Smooth muscle cell (in vitro differentiated cells): ENCODE measurements around the gene POMZP3. TPM values are rescaled to one million over a fixed set of nuclear protein-coding genes. Genes with fewer than 3 reads are reported as not detected.
"Not testable (repeated sequence)": the region's sequence is repeated elsewhere in the genome, so short reads cannot be mapped to it uniquely, and the experiment has no call there.

Experiments
- DNase-seq: peaks from one replicate; lab custom pipeline; 2025; ENCODE audit not compliant: unreplicated experiment; lab: John Stamatoyannopoulos, UW
- H2AFZ ChIP-seq: fragments of 200-600 bp; sonication (generic); 2 replicates; pipeline ENCODE4 v1.6.0; 2016; ENCODE audit warnings: antibody characterized with exemption, low read depth, mild to moderate bottlenecking
- H3F3A ChIP-seq: fragments of 200-600 bp; sonication (generic); 2 replicates; pipeline ENCODE4 v1.6.0; 2017; ENCODE audit warnings: antibody characterized with exemption, low read depth
- H3K27ac ChIP-seq: fragments of 200-600 bp; sonication (generic); 2 replicates; pipeline ENCODE4 v1.5.1; 2016; ENCODE audit warnings: low read depth, mild to moderate bottlenecking
- H3K27me3 ChIP-seq: fragments of 200-600 bp; sonication (generic); 2 replicates; pipeline ENCODE4 v1.6.1; 2016; ENCODE audit warnings: low read depth, mild to moderate bottlenecking
- H3K36me3 ChIP-seq: fragments of 200-600 bp; sonication (generic); 2 replicates; pipeline ENCODE4 v1.5.1; 2016; ENCODE audit warnings: low read depth
- H3K4me1 ChIP-seq: fragments of 200-600 bp; sonication (generic); 2 replicates; pipeline ENCODE4 v1.5.1; 2016; ENCODE audit warnings: low read depth
- H3K4me2 ChIP-seq: fragments of 200-600 bp; sonication (generic); 2 replicates; pipeline ENCODE4 v1.6.0; 2016; ENCODE audit warnings: mild to moderate bottlenecking
- H3K4me3 ChIP-seq: fragments of 200-600 bp; sonication (generic); 2 replicates; pipeline ENCODE4 v1.5.1; 2016; ENCODE audit warnings: mild to moderate bottlenecking
- H3K79me2 ChIP-seq: fragments of 200-600 bp; sonication (generic); 2 replicates; pipeline ENCODE4 v1.6.0; 2016; ENCODE audit warnings: low read depth, mild to moderate bottlenecking
- H3K9ac ChIP-seq: fragments of 200-600 bp; sonication (generic); 2 replicates; pipeline ENCODE4 v1.6.0; 2016; ENCODE audit warnings: low read depth
- H3K9me3 ChIP-seq: fragments of 200-600 bp; sonication (generic); replicated peaks from 2 replicates; pipeline ENCODE4 v1.5.1; 2016; ENCODE audit warnings: low read depth
- H4K20me1 ChIP-seq: fragments of 200-600 bp; sonication (generic); 2 replicates; pipeline ENCODE4 v1.6.0; 2016; ENCODE audit warnings: low read depth
- WGBS: methylation state at CpG from one replicate; pipeline ENCODE4 v1.1.7; 2016; ENCODE audit warnings: low lambda C conversion rate; 5-methylcytosine and 5-hydroxymethylcytosine counted together
- polyA plus RNA-seq: library from polyadenylated mRNA; unstranded; fragments of >200 nt; fragmentation: Nextera tagmentation; extraction: Ambion mirVana; gene quantifications from 2 replicates; pipeline ENCODE4 v1.2.1, GENCODE V29; 2016
- total RNA-seq: library from RNA; depleted of rRNA; stranded (reverse); fragments of >200 nt; gene quantifications from 2 replicates; pipeline ENCODE4 v1.2.3, GENCODE V29; 2014
- TF ChIP-seq, protein P1 (sequence below): fragments of 200-600 bp; sonication (generic); IDR thresholded peaks from 2 replicates; pipeline ENCODE4 v1.5.1; 2017; ENCODE audit warnings: borderline replicate concordance, mild to moderate bottlenecking, antibody characterized with exemption; ENCODE audit not compliant: insufficient read depth, poor library complexity, severe bottlenecking

POMZP3 gene
- total and polyA plus RNA-seq, 2 experiments from 2014 or later = 0.45 to 7.3 TPM

DNA sequence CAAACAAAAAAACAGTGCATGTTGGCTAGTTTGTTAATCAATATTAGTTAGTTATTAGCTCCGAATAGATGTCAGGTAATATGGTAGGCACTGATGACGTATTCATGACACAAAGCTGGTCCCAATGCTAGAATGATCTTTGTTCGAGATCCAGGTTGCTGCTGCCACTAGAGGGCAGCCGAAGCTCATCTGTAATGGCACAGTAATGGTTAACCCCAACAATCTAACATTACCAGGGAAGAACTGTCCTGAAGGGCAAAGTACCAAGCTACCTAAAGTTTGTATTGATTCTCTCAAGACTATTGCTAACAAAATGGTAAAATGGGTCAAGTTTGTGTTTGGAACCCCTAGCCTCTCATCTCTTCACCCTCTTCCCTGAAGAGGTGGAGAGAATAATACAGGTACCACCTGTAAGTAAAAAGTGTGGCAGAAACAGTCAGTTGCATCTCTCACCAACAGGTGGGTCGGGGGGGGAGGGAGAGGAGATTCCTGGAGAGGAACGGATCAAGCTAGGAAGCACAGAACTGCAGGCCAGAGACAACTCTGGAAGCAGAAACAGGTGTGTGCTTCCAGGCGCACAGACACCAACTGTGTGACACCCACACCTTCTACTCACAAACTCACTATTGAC, 10.1 kb upstream of the POMZP3 start:
- 17% methylated on average over 4 of the region's 7 CpGs for WGBS
- not testable (repeated sequence) for H4K20me1 ChIP-seq, DNase-seq, H3K27ac ChIP-seq, H3K4me3 ChIP-seq, H3K36me3 ChIP-seq, H3K27me3 ChIP-seq, H3K4me2 ChIP-seq, H2AFZ ChIP-seq, H3K9me3 ChIP-seq, H3K79me2 ChIP-seq, H3K9ac ChIP-seq, H3F3A ChIP-seq, H3K4me1 ChIP-seq
- TF ChIP-seq, protein P1, sequence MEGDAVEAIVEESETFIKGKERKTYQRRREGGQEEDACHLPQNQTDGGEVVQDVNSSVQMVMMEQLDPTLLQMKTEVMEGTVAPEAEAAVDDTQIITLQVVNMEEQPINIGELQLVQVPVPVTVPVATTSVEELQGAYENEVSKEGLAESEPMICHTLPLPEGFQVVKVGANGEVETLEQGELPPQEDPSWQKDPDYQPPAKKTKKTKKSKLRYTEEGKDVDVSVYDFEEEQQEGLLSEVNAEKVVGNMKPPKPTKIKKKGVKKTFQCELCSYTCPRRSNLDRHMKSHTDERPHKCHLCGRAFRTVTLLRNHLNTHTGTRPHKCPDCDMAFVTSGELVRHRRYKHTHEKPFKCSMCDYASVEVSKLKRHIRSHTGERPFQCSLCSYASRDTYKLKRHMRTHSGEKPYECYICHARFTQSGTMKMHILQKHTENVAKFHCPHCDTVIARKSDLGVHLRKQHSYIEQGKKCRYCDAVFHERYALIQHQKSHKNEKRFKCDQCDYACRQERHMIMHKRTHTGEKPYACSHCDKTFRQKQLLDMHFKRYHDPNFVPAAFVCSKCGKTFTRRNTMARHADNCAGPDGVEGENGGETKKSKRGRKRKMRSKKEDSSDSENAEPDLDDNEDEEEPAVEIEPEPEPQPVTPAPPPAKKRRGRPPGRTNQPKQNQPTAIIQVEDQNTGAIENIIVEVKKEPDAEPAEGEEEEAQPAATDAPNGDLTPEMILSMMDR = peak; percentile 33

DNA sequence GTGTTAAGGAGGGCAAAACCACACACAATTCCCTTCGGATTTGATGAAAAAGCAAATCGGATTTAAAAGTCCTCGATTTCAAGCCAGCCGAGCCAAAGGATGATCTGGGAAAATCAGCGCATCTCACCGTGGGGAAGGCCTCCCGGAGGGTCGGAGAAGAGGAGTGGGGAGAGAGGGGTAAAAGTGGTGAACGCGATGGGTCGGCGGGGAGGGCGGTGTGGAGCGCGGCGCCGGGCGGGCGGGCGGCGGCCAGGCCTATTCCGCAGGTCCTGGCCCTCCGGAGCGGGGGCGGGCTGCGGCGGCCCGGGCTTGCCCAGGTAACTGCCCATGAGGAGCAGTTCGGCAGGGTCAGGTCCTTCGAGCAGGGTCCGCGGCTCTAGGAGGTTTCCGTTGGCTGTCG, 498 bp downstream of the POMZP3 start:
- WGBS = under 1% methylated on average over 17 of the region's 34 CpGs

DNA sequence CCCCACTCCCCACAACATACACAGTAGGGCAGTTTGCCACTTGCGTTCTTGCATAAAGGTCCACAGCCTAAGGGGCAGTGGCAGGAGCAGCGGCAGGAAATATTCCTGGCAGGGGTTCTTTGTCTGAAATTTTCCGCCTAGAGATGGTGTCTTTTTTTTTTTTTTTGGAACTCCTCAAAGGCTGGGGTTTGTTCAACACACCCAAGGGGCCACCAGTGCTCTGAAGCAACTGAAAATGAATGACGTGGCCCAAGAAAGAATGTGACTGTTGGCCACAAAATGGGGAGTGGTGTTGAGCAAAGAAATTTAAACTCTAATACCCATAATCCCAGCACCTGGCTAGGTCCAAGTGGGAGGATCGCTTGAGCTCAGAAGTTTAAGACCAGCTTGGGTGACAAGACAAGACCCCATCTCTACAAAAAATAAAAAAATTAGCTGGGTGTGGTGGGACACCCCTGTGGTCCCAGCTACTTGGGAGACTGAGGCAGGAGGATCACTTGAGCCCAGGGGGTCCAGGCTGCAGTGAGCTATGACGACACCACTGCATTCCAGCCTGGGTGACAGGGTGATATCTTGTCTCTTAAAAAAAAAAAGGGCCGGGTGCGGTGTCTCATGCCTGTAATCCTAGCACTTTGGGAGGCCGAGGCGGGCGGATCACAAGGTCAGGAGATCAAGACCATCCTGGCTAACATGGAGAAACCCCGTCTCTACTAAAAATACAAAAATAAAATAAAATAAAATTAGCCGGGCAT, 7.5 kb downstream of the POMZP3 start:
- not testable (repeated sequence) for H3K4me1 ChIP-seq, H3K27me3 ChIP-seq, H2AFZ ChIP-seq, H3K9ac ChIP-seq, H3K79me2 ChIP-seq, DNase-seq, H3K4me2 ChIP-seq, H3K36me3 ChIP-seq, H3K9me3 ChIP-seq, H3F3A ChIP-seq, H4K20me1 ChIP-seq, H3K27ac ChIP-seq, H3K4me3 ChIP-seq
- 59% methylated on average over 4 of the region's 13 CpGs for WGBS

More for the DNA sequence above, 498 bp downstream of the POMZP3 start:
- H2AFZ ChIP-seq, DNase-seq, H3F3A ChIP-seq, H3K9me3 ChIP-seq, H3K36me3 ChIP-seq, H3K4me1 ChIP-seq, H4K20me1 ChIP-seq, H3K79me2 ChIP-seq, H3K27me3 ChIP-seq: not testable (repeated sequence)
- Histone ChIP-seq H3K4me2 (peak overlapping the region; percentile 84), H3K4me3 (peak overlapping the region; percentile 55), H3K9ac (peak overlapping the region; percentile 76), H3K27ac (peak overlapping the region; percentile 47)

DNA sequence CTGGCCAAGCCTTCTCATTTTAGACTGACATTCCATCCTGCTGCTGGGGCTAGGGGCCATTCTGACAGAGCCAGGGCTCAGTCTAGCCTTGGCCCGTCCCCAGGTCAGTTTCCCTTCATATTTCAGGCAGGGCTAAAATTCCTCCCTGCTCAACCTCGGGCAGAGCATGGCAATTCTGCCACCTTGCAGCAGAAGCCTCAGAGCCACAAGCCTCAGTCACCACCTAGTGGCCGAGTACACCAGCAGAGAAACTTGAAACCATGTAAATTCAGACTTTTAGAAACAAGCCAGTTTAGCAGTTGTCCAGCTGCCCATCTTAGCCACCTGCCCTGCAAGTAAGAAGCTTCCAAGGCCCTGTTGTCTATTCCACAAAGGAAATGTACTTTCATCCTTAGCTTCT, 13.3 kb downstream of the POMZP3 start:
- no CpG with 5 or more reads among the region's 3 CpGs for WGBS
- H3K4me1 ChIP-seq, H3K9me3 ChIP-seq, H3K9ac ChIP-seq, H3K36me3 ChIP-seq, H2AFZ ChIP-seq, H4K20me1 ChIP-seq, DNase-seq, H3K27me3 ChIP-seq, H3K4me3 ChIP-seq, H3K79me2 ChIP-seq, H3K4me2 ChIP-seq, H3K27ac ChIP-seq, H3F3A ChIP-seq: not testable (repeated sequence)

DNA sequence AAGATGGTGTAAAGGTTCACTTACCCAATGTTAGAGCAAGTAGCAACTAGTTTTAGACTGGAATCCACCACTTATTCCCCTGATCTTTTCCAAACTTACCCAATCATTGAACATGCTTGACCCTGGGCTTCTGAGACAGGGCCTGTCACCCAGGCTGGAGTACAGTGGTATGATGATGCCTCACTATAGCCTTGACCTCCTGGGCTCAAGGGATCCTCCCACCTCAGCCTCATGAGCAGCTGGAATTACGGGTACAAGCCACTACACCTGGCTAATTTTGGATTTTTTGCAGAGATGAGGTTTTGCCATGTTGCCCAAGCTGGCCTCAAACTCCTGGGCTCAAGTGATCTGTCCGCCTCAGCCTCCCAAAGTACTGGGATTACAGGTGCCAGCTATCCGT, 14.8 kb downstream of the POMZP3 start:
- H3K9ac ChIP-seq, DNase-seq, H3K27me3 ChIP-seq, H3K9me3 ChIP-seq, H4K20me1 ChIP-seq, H3K79me2 ChIP-seq, H2AFZ ChIP-seq, H3K27ac ChIP-seq, H3K4me1 ChIP-seq, H3F3A ChIP-seq, H3K4me2 ChIP-seq, H3K4me3 ChIP-seq, H3K36me3 ChIP-seq: not testable (repeated sequence)
- WGBS = no CpG with 5 or more reads among the region's 3 CpGs

DNA sequence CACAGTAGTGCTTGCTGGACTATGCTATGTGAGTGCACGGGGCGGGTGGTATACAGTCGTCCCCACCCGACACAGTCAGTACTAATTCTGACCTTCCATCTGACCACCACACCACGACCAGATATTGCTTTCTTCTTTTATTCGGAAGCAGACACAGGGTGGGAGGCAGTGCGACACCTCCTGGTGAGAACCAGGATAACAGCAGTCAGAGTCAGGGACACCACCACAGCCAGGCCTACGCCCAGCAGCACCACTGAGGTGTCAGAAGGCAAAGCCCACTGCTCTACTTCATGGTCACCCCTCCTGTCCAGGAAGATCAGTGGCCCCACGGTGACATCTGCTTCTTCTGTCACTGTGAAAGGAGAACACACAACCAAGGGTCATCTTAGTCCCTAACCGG, 17.2 kb downstream of the POMZP3 start:
- 83% methylated on average over 2 of the region's 10 CpGs for WGBS
- H3K4me1 ChIP-seq, H3K27ac ChIP-seq, H3K4me2 ChIP-seq, H3K9me3 ChIP-seq, H3F3A ChIP-seq, H3K4me3 ChIP-seq, DNase-seq, H3K27me3 ChIP-seq, H4K20me1 ChIP-seq, H2AFZ ChIP-seq, H3K36me3 ChIP-seq, H3K9ac ChIP-seq, H3K79me2 ChIP-seq: not testable (repeated sequence)

DNA sequence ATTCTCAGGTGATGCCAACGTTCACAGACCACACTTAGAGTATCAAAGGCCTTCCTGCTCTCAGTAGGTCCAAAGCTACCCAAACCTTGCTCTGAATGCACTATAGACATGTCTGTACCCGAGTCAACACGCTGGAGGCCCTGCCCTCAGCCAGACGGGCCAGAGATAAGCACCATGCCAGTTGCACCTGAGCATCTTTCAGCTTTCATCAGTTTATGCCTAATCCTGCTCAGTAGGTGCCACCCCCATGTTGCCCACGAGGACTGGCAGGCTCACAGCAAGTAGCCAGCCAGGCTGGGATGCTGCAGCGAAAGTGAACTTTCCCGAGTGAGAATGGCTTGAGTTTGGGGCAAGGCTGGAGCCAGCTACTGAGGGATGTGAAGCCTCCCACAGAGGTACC, 18.6 kb downstream of the POMZP3 start:
- not testable (repeated sequence) for H3F3A ChIP-seq, H3K4me1 ChIP-seq, H3K27ac ChIP-seq, H3K36me3 ChIP-seq, H3K4me3 ChIP-seq, H3K9ac ChIP-seq, H3K9me3 ChIP-seq, H3K4me2 ChIP-seq, H4K20me1 ChIP-seq, H2AFZ ChIP-seq, DNase-seq, H3K79me2 ChIP-seq, H3K27me3 ChIP-seq
- 88% methylated on average over 7 of the region's 7 CpGs for WGBS

DNA sequence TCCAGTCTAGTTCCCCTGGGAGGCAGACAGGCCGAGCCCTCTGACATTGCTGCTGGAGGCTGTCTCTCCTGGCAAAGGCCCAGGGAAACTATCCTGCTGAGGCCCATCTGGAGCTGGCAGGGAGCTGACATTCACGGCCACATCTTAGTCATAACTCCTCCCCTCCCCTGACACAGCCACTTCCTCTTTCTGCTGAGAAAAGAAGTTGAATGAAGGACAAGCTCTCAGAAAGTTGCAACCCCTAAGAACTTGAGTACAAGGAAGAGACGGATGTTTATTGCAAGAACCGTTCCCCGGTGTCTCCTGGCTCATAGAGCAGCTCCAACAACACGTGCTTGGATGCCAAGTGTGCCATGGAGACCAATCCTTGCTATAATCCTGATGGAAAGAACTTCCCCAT, 21.1 kb downstream of the POMZP3 start:
- H3F3A ChIP-seq, H3K4me3 ChIP-seq, H3K4me1 ChIP-seq, H4K20me1 ChIP-seq, H3K9me3 ChIP-seq, H2AFZ ChIP-seq, H3K27ac ChIP-seq, H3K9ac ChIP-seq, H3K36me3 ChIP-seq, H3K79me2 ChIP-seq, DNase-seq, H3K4me2 ChIP-seq, H3K27me3 ChIP-seq: not testable (repeated sequence)
- 26% methylated on average over 5 of the region's 6 CpGs for whole genome bisulfite sequencing
